ENCODE results near the gene UCP3.
"Not testable (repeated sequence)": the region's sequence is repeated elsewhere in the genome, so short reads cannot be mapped to it uniquely, and the experiment has no call there.

The UCP3 gene

DNA sequence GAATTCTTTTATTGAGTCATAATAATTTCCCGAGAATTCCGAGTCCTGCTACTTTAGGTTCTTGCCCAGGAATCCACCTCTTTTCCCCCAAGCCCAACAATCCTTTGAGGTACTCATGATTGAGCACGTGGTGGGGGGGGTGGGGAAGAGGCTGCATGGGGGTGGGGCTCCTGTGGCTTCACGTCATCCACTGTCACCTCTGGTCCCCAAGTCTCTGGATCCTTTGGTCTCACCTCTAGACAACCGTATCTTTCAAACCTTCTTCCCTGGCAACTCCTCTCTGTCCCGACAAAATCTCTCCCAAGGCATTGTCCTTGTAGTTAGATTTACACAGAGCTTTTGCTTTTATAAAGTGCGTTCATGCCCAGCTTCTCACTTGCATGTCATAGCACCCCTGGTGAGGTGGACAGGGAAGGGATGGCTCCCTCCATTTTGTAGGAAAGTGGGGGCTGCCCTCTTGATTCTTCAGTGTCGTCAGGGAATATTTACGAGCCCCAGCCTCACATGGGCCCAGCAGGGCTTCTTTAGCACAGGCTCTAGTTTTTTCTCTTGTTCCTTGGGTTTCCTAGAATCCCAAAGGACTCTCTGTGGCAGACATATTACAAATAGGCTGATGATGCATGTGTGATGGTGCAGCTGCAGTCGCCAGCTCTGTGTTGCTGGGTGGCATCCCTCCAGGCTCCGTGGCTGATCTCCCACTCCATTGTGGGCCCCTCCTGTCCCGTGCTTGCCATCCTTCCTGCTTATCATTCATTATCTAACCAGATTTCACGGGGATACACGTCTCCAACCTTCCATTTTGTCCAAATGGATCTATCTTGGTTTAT, 8.4 kb downstream of the UCP3 start:
- DNase-seq (ENCODE audit: low read depth in 2 of 2), result no peak

DNA sequence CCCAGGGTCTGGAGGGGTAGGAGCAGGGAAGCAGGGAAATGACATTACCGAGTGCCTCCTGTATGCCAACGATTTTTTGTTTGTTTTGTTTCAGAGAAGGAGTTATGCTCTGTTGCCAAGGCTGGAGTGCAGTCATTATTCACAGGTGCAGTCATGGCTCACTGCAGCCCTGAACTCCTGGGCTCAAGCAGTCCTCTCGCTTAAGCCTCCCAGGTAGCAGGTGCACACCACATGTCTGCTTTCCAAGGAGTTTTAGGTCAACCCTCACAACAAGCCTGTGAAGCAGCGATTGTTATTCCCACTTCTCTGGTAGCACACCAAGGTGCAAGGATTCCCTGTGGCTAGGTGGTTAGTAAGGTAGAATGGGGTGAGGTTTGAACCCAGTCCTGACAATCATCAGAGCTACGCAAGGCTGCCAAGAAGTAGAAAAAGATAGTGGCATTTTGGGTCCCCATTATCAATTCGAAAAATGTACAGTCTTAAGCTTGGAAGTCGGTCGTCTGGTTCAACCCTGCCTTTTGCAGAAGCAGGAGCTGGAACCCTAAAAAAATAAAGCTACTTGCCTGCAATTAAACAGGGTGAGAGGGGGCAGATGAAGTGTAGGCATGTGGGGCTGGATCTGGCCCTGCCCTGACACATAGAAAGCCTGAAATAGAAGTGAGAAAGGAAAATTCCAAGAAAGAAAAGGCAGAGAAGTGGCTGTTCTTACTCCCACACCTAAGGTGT, 9.1 kb downstream of the UCP3 start:
- no peak for DNase-seq (ENCODE audit: low read depth in 2 of 2)

DNA sequence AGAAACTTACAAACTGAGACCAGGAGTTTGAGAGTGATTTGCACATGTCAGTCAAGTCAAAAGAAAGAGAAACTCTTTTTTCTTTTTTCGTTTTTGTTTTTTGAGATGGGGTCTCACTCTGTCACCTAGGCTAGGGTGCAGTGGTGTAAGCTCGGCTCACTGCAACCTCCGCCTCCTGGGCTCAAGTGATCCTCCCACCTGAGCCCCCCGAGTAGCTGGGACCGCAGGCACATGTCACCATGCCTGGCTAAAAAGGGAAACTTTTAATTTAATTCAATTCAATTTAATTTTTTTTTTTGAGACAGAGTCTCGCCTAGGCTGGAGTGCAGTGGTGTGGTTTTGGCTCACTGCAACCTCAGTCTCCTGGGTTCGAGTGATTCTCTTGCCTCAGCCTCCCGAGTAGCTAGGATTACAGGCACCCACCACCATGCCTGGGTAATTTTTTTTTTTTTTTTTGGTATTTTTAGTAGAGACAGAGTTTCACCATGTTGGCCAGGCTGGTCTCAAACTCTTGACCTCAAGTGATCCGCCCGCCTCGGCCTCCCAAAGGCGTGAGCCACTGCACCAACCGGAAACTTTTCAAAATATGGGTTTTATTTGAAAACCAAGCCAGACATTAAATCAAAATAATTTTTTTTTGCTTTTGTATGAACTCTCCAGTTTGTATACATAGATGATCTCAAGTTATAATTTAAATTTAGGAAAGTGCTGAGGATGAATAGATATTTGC, 9.9 kb downstream of the UCP3 start:
- no peak for DNase-seq (ENCODE audit: low read depth in 2 of 2)

DNA sequence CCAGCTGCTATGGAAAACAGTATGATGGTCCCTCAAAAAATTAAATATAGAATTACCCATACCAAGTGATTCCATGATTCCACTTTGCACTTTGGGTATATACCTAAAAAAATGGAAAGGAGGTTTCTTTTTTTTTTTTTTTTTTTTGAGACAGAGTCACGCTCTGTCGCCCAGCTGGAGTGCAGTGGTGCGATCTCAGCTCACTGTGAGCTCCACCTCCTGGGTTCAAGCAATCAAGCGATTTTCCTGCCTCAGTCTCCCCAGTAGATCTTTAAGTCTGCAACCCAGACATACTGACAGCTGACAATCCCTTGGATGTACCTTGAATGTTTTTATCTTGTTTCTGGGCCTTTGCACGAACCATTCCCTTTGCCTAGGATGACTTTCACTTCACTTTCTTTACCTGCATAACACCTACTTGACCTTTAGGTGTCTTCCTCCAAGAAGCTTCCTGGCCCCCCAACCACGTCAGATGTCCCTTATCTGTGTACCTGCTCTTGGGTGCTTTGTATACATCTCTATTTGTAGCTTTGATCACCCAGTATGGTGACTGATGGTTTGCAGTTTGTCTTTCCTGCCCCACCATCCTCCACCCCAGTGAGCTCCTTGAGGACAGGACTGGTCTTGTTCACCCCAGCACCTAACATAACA, 11.6 kb downstream of the UCP3 start:
- DNase-seq (ENCODE audit: low read depth in 2 of 2), result no peak

DNA sequence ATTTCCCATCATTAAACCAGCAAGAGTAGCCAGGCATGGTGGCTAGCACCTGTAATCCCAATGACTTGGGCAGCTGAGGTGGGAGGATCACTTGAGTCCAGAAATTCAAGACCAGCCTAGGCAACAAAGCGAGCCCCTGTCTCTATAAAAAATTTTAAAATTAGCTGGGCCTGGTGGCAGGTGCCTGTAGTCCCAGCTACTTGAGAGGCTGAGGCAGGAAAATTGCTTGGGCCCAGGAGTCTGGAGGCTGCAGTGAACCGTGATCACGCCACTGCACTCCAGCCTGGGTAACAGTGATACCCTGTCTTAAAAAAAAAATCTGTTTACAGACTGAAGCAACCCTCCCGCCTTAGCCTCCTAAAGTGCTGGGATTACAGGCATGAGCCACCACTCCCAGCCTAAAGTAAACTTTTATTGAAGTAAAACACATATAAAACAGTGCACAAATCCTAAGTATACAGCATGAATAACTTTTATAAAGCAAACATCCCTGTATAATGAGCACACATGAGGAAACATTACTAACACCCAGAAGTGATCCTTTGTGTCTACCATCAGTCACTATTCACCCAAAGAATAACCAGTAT, 12.6 kb downstream of the UCP3 start:
- DNase-seq (ENCODE audit: low read depth in 2 of 2), result no peak

DNA sequence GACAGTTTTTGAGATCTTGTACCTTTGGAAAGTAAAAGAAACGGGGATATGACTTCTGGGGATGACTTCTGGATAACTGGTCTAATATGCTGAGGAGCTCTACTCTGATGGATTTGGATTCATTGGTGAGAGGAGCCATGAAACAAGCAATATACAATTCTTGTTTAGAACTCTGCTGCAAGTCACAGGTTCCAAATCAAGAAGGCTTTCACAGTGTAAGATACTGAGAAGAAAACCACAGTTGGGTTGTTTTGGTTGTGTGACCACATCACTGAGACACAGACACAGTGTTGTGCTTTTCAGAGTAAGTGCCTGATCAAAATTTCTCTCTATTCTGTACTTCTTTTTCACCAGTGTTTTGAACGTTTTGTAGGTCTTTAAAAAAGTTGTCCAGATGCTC, 13.2 kb downstream of the UCP3 start:
- no peak for DNase-seq (ENCODE audit: low read depth in 2 of 2)

DNA sequence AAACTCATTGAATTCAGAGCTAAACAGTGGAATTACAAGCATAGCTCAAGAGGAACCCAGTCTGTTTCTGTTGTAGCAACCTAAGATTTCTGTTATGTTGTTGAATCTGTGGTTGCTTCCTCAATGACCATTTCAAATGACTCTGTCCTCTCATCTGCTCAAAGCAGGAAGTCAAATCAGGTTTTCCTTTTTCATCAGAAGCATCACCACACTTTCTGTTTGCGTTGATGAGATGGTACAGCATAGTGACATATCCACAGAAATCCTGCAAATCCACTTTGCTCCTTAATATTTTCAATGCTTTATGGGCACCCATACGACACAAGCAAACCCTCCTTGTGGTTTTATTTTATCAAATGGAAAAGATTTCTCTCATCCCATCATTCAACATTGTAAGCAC, 13.6 kb downstream of the UCP3 start:
- DNase-seq (ENCODE audit: low read depth in 2 of 2), result no peak

DNA sequence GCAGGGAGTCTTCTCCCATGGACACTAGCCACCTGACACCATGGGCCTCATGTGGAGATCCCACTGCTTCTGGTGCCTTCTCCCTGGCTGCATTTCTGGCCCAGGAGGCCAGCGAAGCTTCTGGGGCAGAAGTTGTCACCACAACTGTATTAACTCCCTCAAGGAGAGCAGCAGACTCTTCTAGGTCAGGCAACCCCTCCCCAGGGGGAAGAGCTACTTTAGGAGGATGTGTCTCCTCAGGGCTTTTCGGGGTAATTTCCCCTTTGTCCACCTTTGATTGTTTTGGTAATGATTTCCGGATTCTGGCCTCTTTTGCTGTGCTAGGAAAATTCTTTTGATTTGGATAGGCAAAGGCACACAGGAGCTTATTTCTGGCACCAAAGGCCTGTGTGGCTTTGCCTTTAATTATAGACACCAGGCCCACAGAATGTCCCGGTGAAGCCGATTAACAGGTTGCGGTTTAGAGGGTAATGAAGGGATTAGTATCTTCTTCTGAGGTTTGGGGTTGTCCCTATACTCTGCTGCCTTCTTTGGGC, 17.3 kb downstream of the UCP3 start:
- no peak for DNase-seq (ENCODE audit: low read depth in 2 of 2)

DNA sequence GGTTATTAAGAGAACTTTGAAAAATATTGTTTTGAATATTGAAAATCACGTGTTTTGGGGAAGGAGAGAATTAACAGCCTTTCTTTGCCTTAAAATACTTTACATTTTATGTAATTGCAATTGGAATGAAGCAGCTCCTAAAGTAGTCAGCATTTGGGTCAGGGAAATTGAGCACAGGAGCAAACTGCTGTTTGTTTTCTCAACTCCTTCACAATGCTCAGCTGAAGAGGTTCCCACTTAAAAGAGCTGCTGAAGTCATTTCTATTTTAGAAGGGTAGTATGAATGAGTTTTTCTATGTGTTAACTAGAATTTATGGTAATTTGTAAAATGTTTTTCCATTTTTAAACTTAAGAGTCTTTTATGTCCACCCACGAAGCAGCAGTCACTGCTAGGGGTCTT, 18.2 kb downstream of the UCP3 start:
- no peak for DNase-seq (ENCODE audit: low read depth in 2 of 2)

DNA sequence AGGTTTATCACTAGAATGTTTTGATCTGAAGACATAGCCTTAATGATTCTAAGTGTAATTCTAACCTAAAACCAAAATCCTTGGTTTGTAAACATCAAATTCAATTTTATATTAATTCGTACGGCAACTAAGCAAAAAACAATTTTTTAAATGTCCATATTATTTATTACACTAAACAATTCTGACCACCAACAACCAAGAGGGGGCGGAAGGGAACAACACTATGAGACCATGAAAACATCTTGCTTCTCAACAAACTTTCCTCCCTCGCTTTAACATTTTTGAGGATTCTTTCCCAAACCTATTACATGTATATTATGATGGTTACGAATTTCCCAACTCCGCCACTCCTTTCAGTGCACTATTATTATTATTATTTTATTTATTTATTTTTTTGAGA, 19.7 kb downstream of the UCP3 start:
- DNase-seq (ENCODE audit: low read depth in 2 of 2), result no peak

DNA sequence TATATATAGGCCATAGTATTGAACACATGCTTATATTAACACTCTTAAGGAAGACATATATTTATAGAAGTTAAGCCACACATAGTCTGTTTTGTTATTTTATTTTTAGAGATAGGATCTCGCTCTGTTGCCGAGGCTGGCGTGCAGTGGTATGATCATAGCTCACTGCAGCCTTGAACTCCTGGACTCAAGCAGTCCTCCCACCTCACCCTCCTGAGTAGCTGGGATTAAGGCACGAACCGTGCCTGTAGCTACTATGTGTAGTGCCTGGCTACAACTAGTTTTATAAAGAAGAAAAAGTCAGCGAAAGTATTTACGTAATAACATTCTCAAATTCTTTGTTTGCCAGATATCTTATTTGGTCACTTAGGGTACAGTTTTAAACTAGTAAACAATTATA, 20.7 kb downstream of the UCP3 start:
- no peak for DNase-seq (ENCODE audit: low read depth in 2 of 2)

DNA sequence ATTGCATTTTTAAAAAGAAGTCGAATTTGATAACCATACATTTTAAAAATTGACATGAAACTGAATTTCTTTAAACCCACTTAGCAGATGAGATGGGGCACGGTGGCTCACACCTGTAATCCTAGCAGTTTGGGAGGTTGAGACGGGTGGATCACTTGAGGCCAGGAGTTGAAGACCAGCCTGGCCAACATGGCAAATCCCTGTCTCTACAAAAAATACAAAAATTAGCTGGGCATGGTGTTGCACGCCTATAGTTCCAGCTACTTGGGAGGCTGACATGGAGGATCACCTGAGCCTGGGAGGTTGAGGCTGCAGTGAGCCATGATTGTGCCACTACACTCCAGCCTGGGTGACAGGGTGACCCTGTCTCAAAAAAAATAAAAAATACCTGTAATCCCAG, 23.2 kb downstream of the UCP3 start:
- not testable (repeated sequence) for DNase-seq (ENCODE audit: low read depth in 2 of 2)

DNA sequence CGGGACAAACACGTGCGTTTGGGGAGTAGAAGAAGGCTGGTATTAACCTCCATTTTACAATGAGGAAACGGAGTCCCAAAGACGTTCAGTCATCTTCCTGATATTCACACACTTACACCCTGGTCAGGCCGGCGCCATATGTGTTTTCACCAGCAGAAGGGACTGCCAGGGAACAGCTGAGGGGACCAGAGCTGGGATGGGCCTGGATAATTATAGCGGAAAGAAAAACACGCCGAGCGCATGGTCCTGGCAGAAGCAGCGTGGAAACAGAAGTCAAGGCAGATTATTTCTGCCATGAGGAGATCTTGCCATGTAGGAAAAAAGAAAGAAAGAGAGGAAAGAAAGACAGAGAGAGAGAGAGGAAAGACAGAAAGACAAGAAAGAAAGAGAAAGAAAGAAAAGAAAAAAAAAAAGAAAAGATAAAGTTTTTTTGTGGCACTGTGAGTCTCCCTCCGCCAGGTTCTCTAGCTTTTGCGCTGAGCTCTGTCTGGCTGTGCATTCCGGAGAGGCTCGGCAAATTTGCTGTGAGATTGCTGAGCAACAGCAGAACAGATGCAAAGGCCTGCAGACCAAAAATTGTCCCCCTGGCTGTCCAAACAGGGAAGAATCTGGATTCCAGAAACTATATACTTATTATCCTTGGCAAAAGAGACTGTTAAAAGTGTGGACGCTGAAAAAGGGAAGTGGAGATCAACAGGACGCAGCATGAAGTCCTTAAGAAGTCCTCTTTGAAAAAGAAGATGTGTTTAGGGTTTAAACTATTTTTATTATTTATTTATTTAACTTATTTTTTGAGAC, 24.9 kb downstream of the UCP3 start:
- no peak for DNase-seq (ENCODE audit: low read depth in 2 of 2)

DNA sequence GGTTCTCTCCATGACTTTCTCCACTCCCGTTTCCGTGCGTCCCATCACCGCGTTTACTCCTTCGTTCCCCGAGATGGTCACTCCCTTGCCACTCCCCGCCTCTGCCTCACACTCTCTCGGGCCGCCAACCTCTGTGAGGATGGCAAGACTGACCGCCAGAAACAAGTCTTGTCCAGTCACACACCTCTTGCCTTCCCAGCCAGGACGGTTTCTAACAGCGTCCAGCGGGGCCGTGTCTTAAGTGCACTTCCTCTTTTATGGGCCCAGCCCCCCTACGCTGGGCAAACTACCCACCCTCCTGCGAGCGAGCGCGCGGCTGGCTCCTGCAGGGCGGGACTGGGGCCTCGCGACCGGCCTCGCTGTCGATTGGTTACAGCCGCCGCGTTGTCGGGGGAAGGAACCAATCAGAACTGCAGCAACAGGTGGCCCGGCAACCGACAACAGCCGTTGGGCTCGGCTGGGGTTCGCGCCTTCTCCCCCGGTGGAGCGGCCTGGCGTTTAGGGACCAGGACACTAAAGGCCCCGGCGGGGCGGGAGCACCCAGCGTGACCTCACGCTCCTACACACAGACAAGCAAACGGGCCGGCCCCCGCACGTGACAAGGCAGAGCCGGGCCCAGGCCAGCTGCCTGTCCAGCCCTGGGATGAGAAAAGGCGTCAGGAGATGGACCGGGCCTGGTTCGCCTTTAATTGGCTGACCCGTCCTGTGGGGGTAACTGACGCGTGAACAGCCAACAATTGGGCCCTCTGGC, 25.7 kb downstream of the UCP3 start:
- DNase-seq (ENCODE audit: low read depth in 2 of 2), result peak; percentile 86 to 95

DNA sequence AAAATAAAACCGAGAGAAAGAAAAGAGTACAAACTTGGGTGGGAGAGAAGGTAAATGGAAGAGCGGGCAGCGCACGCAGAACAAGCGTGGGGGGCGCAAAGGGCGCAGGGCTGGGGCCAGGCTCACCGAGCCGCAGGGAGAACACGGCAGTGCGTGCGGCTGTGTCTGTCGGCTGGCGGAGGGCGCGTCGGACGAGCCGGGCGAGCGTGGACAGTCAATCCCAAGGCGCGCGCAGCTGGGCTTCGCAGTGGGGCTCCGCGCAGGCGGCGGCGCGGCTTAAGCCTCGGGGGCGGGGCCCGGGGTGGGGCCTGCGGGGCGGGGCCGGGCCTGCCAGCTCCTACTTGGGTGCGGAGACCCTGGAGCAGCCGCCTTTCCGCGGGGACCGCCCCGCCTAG, 26.3 kb downstream of the UCP3 start, which contains the start of gene UCP2:
Gene UCP2, minus strand, starts transcription at position 249 of the 395 bp plus-strand sequence. CDS start 4,465 bp downstream, outside the sequence.
- DNase-seq (ENCODE audit: low read depth in 2 of 2), result peak; percentile 81 to 88

DNA sequence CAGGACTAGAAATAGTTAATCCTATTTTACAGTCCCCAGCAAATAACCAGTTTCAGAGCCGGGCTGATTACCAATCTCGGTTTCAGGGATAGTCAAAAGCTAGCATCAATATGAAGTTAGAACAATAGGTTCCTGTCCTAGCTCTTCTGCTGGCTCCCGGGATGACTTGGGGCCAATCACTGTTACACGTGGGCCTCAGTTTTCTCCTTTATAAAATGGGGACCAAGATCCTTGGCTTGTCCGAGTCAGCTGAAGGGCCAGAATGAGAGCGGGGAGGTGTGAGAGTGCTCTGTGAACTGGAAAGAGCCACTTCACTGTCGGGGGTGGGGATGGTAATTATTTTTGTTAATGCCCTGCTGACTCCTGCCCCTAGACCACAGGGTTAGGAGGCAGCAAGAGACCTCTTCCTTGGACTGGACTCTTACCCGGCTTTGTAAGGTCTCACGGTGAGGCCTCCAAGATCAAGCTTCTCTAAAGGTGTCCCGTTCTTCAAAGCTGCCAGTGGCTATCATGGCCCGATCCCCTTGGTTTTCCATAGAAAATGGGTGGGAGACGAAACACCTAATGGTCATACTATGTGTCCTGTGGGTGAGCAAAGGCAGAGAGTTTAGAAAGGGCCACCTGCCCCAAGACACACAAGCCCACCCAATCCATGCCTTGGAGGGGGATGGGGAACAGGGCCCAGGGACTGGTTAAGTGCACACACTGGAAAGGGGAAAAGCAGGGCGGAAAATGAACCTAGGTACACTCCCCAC, 27.7 kb downstream of the UCP3 start:
- DNase-seq (ENCODE audit: low read depth in 2 of 2), result no peak

DNA sequence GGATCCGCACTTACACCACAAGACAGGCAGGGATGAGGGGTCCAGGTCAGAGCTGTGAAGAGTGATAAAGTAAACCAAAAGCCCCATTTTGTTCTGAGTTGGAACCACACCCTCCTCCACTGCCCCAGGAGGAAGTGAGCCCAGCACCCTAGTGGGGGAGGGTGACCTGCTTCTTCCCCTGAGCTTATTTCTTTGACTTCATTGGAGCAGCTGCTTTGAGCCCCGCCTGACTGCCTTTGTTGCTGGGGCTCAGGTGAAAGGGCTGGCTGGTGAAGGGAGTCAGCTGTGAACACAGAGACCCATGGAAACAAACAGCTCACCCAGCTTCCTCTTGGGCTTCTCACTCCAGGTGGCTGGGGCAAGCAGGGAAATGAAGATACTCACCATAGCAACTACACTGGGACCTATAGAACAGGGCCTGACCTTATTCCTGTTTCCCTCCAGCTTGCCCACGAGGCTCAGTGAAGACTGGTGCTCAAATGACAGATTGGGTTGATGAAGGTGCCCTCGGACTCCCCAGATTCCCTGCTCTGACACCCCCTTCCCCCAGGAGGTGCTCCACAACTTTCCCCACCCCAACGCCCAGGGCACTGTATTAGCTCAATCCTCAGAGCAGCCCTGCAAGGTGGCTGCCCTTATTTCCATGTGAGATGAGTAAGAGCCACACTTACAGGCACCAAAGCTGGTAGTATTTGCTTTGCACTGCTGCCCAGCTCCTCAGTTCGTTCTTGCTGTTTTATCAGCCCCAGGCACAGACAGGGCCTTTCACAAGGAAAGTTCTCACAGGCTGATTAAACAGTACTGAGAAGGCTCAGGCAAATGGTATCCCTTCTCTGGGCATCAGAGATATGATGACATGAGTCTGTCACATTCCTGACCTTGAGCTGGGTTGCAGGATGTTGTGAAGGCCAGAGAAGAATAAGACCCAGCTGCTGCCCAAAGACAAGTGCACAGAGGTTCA, 28.6 kb downstream of the UCP3 start:
- DNase-seq (ENCODE audit: low read depth in 2 of 2), result peak in 1 of 2 donors; percentile 51

DNA sequence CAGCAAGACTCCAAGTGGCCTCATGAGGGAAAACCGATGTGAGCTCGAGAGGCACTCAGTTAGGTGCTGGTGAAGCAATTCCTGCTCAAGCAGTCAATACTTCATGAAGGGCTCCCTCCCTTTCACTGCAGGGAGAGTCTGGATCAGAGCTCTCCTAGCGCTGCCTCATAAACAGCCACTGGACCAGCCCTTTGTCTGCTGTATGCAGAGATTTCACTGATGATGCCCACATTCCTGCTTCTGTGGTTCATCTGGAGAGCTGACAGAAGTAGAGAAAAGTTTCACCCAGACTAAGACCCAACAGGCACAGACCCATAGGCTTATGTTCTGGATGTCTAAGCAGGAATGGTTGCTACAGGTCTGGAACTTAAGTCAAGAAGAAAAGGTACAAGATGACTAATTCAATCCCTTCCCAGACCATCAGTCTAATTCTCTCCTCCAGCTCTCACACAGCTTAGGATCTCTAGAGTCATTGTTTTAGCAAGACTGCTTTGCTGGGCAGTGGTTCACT, 30.3 kb downstream of the UCP3 start:
- DNase-seq (ENCODE audit: low read depth in 2 of 2), result no peak
